ENCODE results near the gene LDB2.

The LDB2 gene

GRCh38 chr4:16715482-16715881 lies 183.0 kb downstream of the LDB2 start:
- FAIRE-seq: no peak

GRCh38 chr4:16714191-16714590 lies 184.3 kb downstream of the LDB2 start:
- no peak for FAIRE-seq

- FAIRE-seq: no peak
Observed at GRCh38 chr4:16713696-16714095, 184.7 kb downstream of the LDB2 start.

- FAIRE-seq: no peak
Observed at GRCh38 chr4:16713271-16713670, 185.2 kb downstream of the LDB2 start.

- FAIRE-seq: no peak
Observed at GRCh38 chr4:16710198-16710597, 188.2 kb downstream of the LDB2 start.

GRCh38 chr4:16707874-16708273 lies 190.6 kb downstream of the LDB2 start:
- no peak for FAIRE-seq

- FAIRE-seq: no peak
Observed at GRCh38 chr4:16706251-16706650, 192.2 kb downstream of the LDB2 start.

- FAIRE-seq: no peak
Observed at GRCh38 chr4:16705341-16705740, 193.1 kb downstream of the LDB2 start.

- FAIRE-seq: no peak
Observed at GRCh38 chr4:16704489-16704888, 194.0 kb downstream of the LDB2 start.

- FAIRE-seq: no peak
Observed at GRCh38 chr4:16695896-16696295, 202.5 kb downstream of the LDB2 start.

GRCh38 chr4:16694884-16695276 lies 203.6 kb downstream of the LDB2 start:
- FAIRE-seq: no peak

GRCh38 chr4:16694173-16694883 lies 204.1 kb downstream of the LDB2 start:
- FAIRE-seq: no peak

GRCh38 chr4:16693641-16694040 lies 204.8 kb downstream of the LDB2 start:
- no peak for FAIRE-seq

- FAIRE-seq: no peak
Observed at GRCh38 chr4:16692961-16693506, 205.4 kb downstream of the LDB2 start.

GRCh38 chr4:16692524-16692923 lies 205.9 kb downstream of the LDB2 start:
- FAIRE-seq: no peak

- FAIRE-seq: no peak
Observed at GRCh38 chr4:16692046-16692445, 206.4 kb downstream of the LDB2 start.

- FAIRE-seq: no peak
Observed at GRCh38 chr4:16691450-16691849, 207.0 kb downstream of the LDB2 start.

GRCh38 chr4:16687845-16688244 lies 210.6 kb downstream of the LDB2 start:
- no peak for FAIRE-seq

GRCh38 chr4:16687011-16687410 lies 211.4 kb downstream of the LDB2 start:
- FAIRE-seq: no peak

- FAIRE-seq: no peak
Observed at GRCh38 chr4:16686195-16686594, 212.2 kb downstream of the LDB2 start.

GRCh38 chr4:16685536-16685935 lies 212.9 kb downstream of the LDB2 start:
- no peak for FAIRE-seq

GRCh38 chr4:16684935-16685334 lies 213.5 kb downstream of the LDB2 start:
- FAIRE-seq: no peak

- no peak for FAIRE-seq
Observed at GRCh38 chr4:16684097-16684496, 214.3 kb downstream of the LDB2 start.

GRCh38 chr4:16682975-16683374 lies 215.5 kb downstream of the LDB2 start:
- no peak for FAIRE-seq
